RWPE1 (cell line): Measurements from ENCODE around the gene FN1.

Experiments used
- CTCF ChIA-PET: fragments of 350-600 bp; sonication (Branson Sonifier 250); formaldehyde crosslinking; extraction: SDS; loops from one replicate; lab custom pipeline; 2021; lab: Yijun Ruan, JAX
- POLR2A ChIA-PET: fragments of 400-600 bp; formaldehyde crosslinking; extraction: SDS; loops from one replicate; lab custom pipeline; 2020; ENCODE audit warnings: antibody characterized with exemption; ENCODE audit not compliant: low non-redundant PET; lab: Yijun Ruan, JAX
- DNase-seq: peaks from one replicate; pipeline ENCODE4 v3.0.0; 2012; ENCODE audit warnings: low spot score
- H3K27ac ChIP-seq: fragments of 450-650 bp; 2 replicates; pipeline ENCODE4 v1.5.1; 2017
- CTCF ChIP-seq: fragments of 450-650 bp; conservative IDR thresholded peaks from 2 replicates; pipeline ENCODE4 v1.5.1; 2017; ENCODE audit warnings: low read depth, mild to moderate bottlenecking

The FN1 gene

GRCh38 chr2:215375467-215375830 is 60.4 kb downstream of the FN1 start:
- POLR2A ChIA-PET = no interaction called here
- CTCF ChIA-PET = no interaction called here
- DNase-seq = no peak
- TF ChIP-seq CTCF = no peak
- H3K27ac ChIP-seq = no peak overlapping the region

- TF ChIP-seq CTCF = no peak
- DNase-seq = no peak
- POLR2A ChIA-PET = no interaction called here
- H3K27ac ChIP-seq = no peak overlapping the region
- CTCF ChIA-PET = no interaction called here
These were observed 61.0 kb downstream of the FN1 start for GRCh38 chr2:215374642-215375466.

GRCh38 chr2:215374002-215374401 is 61.9 kb downstream of the FN1 start:
- no peak overlapping the region for H3K27ac ChIP-seq
- CTCF ChIA-PET = interaction anchor here (0.7 kb wide), 1 partner anchor 1249 kb away, joined by 3 read pairs; no protein-coding TSS in a partner anchor
- POLR2A ChIA-PET = no interaction called here
- TF ChIP-seq CTCF = no peak
- no peak for DNase-seq

- no peak for TF ChIP-seq CTCF
- DNase-seq = no peak
- POLR2A ChIA-PET = no interaction called here
- CTCF ChIA-PET = interaction anchor here (0.7 kb wide), 1 partner anchor 1250 kb away, joined by 3 read pairs; no protein-coding TSS in a partner anchor
- H3K27ac ChIP-seq = no peak overlapping the region
These were observed 62.8 kb downstream of the FN1 start for GRCh38 chr2:215372968-215373649.

- DNase-seq = no peak
- CTCF ChIA-PET = interaction anchor here (0.6 kb wide), 1 partner anchor 137 kb away, joined by 3 read pairs; no protein-coding TSS in a partner anchor
- POLR2A ChIA-PET = no interaction called here
- TF ChIP-seq CTCF = no peak
- no peak overlapping the region for H3K27ac ChIP-seq
These were observed 63.7 kb downstream of the FN1 start for GRCh38 chr2:215371915-215372897.
